Spinal cord (tissue), 10 donors: ENCODE results near the gene HPCA. TPM values are rescaled to one million over a fixed set of nuclear protein-coding genes. Genes with fewer than 3 reads are reported as not detected.

ENCODE experiments used
- DNase-seq, 6 donors: peaks; one replicate each; pipeline versions ENCODE4 v3.0.0 to v3.0.0-alpha.2; 2013 to 2015; ENCODE audit warnings: low spot score in 6 of 6, low read depth in 4 of 6
- H3K27ac ChIP-seq: one replicate; pipeline ENCODE4 v1.5.1; 2013; ENCODE audit warnings: low read depth, low read length, control low read depth
- H3K27me3 ChIP-seq: one replicate; pipeline ENCODE4 v1.6.1; 2013; ENCODE audit warnings: low read length; ENCODE audit not compliant: control insufficient read depth, insufficient read depth
- H3K36me3 ChIP-seq: one replicate; pipeline ENCODE4 v1.6.1; 2013; ENCODE audit warnings: low read length; ENCODE audit not compliant: control insufficient read depth, insufficient read depth
- H3K4me1 ChIP-seq: one replicate; pipeline ENCODE4 v1.6.1; 2013; ENCODE audit warnings: low read length; ENCODE audit not compliant: control insufficient read depth, insufficient read depth
- H3K4me3 ChIP-seq: one replicate; pipeline ENCODE4 v1.5.1; 2013; ENCODE audit warnings: low read depth, low read length, control low read depth
- H3K9me3 ChIP-seq: one replicate; pipeline ENCODE4 v1.6.1; 2013; ENCODE audit warnings: low read length; ENCODE audit not compliant: control insufficient read depth, insufficient read depth
- WGBS: methylation state at CpG from one replicate; pipeline ENCODE4 v1.1.5; 2013; ENCODE audit warnings: missing lambda C conversion rate; ENCODE audit not compliant: insufficient coverage; 5-methylcytosine and 5-hydroxymethylcytosine counted together
- polyA plus RNA-seq, 2 donors: library from polyadenylated mRNA; unstranded; fragments of 120-200 nt; gene quantifications; one replicate each; pipeline ENCODE4 v1.2.1, GENCODE V29; 2013; ENCODE audit not compliant: insufficient read length in 2 of 2
- total RNA-seq, 2 donors: library from RNA; depleted of rRNA in 1 of 2; stranded (reverse); fragments of 120-200 nt in 1 of 2; fragments of >200 nt in 1 of 2; gene quantifications; one replicate each; pipeline versions ENCODE4 v1.2.3 to v1.2.4, GENCODE V29; 2013 to 2014
- donor health status: healthy.

HPCA gene
- total and polyA plus RNA-seq, 4 donors, result 19.3 to 209 (median 117) TPM

DNA sequence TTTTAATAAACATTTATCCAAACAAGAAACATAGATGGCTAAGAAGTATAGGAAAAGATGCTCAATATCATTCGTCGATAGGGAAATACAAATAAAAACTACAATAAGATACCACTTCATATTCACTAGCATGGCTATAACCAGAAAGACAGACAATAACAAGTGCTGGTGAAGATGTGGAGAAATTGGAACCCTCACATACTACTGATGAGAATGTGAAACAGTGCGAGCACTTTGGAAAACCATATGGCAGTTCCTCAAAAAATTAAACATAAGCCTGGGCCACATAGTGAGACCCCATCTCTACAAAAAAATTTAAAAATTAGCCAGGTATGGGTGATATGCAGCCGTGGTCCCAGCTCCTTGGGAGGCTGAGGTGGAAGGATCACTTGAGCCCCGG, 24.0 kb downstream of the HPCA start:
- Histone ChIP-seq H3K36me3 (no peaks in the 10 kb centered on the region), H3K4me3 (no peak overlapping the region), H3K27me3 (no peaks in the 10 kb centered on the region), H3K4me1 (no peaks in the 10 kb centered on the region), H3K9me3 (no peaks in the 10 kb centered on the region), H3K27ac (no peak overlapping the region)
- no peak for DNase-seq
- no CpG with 5 or more reads among the region's 5 CpGs for WGBS

GRCh38 chr1:32915766-32916706, 29.7 kb downstream of the HPCA start:
- WGBS, result 90% methylated on average over 3 of the region's 12 CpGs
- peaks cover 3% of the 10 kb centered on the region for H3K4me1 ChIP-seq
- no peak overlapping the region for H3K4me3 ChIP-seq
- H3K27ac ChIP-seq, result no peak overlapping the region
- H3K36me3 ChIP-seq, result no peaks in the 10 kb centered on the region
- DNase-seq, result no peak
- H3K9me3 ChIP-seq, result no peaks in the 10 kb centered on the region
- H3K27me3 ChIP-seq, result no peaks in the 10 kb centered on the region

GRCh38 chr1:32917521-32917920, 31.2 kb downstream of the HPCA start:
- Histone ChIP-seq H3K27ac (no peak overlapping the region), H3K36me3 (no peaks in the 10 kb centered on the region), H3K4me3 (no peak overlapping the region), H3K9me3 (no peaks in the 10 kb centered on the region), H3K4me1 (peaks cover 3% of the 10 kb centered on the region), H3K27me3 (peaks cover under 1% of the 10 kb centered on the region)
- no peak for DNase-seq
- 80% methylated on average over 4 of the region's 7 CpGs for WGBS

- H3K27me3 ChIP-seq, result peaks cover 3% of the 10 kb centered on the region
- H3K27ac ChIP-seq, result no peak overlapping the region
- no peaks in the 10 kb centered on the region for H3K36me3 ChIP-seq
- WGBS, result no CpG with 5 or more reads among the region's 1 CpG
- no peak for DNase-seq
- H3K4me1 ChIP-seq, result peaks cover 3% of the 10 kb centered on the region
- no peak overlapping the region for H3K4me3 ChIP-seq
- no peaks in the 10 kb centered on the region for H3K9me3 ChIP-seq
These were observed 31.9 kb downstream of the HPCA start for GRCh38 chr1:32918179-32918578.

- H3K4me1 ChIP-seq, result peaks cover 8% of the 10 kb centered on the region
- H3K27me3 ChIP-seq, result peaks cover 16% of the 10 kb centered on the region
- H3K36me3 ChIP-seq, result no peaks in the 10 kb centered on the region
- DNase-seq, result no peak
- 88% methylated on average over 5 of the region's 11 CpGs for WGBS
- no peak overlapping the region for H3K27ac ChIP-seq
- no peaks in the 10 kb centered on the region for H3K9me3 ChIP-seq
- no peak overlapping the region for H3K4me3 ChIP-seq
These were observed 33.8 kb downstream of the HPCA start for GRCh38 chr1:32919811-32920733.

- no peak overlapping the region for H3K4me3 ChIP-seq
- H3K9me3 ChIP-seq, result no peaks in the 10 kb centered on the region
- 83% methylated on average over 6 of the region's 7 CpGs for WGBS
- H3K36me3 ChIP-seq, result no peaks in the 10 kb centered on the region
- peak in 1 of 6 donors; percentile 45 for DNase-seq
- peaks cover 21% of the 10 kb centered on the region for H3K27me3 ChIP-seq
- no peak overlapping the region for H3K27ac ChIP-seq
- peaks cover 15% of the 10 kb centered on the region for H3K4me1 ChIP-seq
These were observed 34.5 kb downstream of the HPCA start for GRCh38 chr1:32920833-32921232.

DNA sequence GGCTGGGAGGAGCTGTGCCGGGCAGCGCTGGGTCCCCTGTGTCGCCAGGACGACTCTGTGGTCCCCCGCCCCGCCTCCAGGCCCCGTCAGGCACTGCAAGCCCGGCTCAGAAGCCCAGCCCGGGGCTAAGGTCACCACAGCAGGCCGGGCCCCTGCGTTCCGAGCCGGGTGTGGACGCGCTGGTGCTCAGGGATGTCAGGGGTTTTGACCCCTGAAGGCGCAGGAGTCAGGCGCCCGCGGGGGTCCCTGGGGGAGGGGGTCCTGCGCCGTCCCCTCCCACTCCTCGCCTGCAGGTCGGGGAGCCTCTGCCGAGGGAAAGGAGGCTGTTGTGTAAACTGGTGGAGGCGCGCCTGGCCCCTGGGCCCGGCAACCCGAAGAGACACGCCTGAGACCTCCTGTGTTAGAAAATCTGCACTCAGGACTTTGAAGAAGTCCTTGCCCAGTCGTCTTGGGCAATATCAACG, 38.6 kb downstream of the HPCA start:
- H3K27me3 ChIP-seq, result peaks cover 24% of the 10 kb centered on the region
- peak in 1 of 6 donors; percentile 17 for DNase-seq
- H3K36me3 ChIP-seq, result no peaks in the 10 kb centered on the region
- peaks cover 20% of the 10 kb centered on the region for H3K4me1 ChIP-seq
- WGBS, result 5% methylated on average over 21 of the region's 31 CpGs
- no peaks in the 10 kb centered on the region for H3K9me3 ChIP-seq
- H3K4me3 ChIP-seq, result no peak overlapping the region
- no peak overlapping the region for H3K27ac ChIP-seq

- H3K27ac ChIP-seq, result no peak overlapping the region
- peaks cover 24% of the 10 kb centered on the region for H3K27me3 ChIP-seq
- H3K4me3 ChIP-seq, result no peak overlapping the region
- peaks cover 18% of the 10 kb centered on the region for H3K4me1 ChIP-seq
- peak in 2 of 6 donors; percentile 40 to 69 for DNase-seq
- no peaks in the 10 kb centered on the region for H3K36me3 ChIP-seq
- no peaks in the 10 kb centered on the region for H3K9me3 ChIP-seq
- WGBS, result 9% methylated on average over 19 of the region's 24 CpGs
These were observed 39.3 kb downstream of the HPCA start for GRCh38 chr1:32925403-32926162.

GRCh38 chr1:32926562-32926961, 40.3 kb downstream of the HPCA start:
- Histone ChIP-seq H3K4me1 (peaks cover 17% of the 10 kb centered on the region), H3K4me3 (no peak overlapping the region), H3K27ac (no peak overlapping the region), H3K9me3 (no peaks in the 10 kb centered on the region), H3K27me3 (peaks cover 24% of the 10 kb centered on the region), H3K36me3 (no peaks in the 10 kb centered on the region)
- DNase-seq, result no peak
- WGBS, result 86% methylated on average over 1 of the region's 6 CpGs
